GM12874 (cell line): Measurements from ENCODE around the gene ZMYND10.

ENCODE experiments used
- CTCF ChIP-seq: IDR thresholded peaks from 2 replicates; pipeline ENCODE4 v1.5.1; 2011; ENCODE audit warnings: low read depth, mild to moderate bottlenecking, control low read depth, low read length, moderate library complexity; ENCODE audit not compliant: insufficient read depth

The ZMYND10 gene

DNA sequence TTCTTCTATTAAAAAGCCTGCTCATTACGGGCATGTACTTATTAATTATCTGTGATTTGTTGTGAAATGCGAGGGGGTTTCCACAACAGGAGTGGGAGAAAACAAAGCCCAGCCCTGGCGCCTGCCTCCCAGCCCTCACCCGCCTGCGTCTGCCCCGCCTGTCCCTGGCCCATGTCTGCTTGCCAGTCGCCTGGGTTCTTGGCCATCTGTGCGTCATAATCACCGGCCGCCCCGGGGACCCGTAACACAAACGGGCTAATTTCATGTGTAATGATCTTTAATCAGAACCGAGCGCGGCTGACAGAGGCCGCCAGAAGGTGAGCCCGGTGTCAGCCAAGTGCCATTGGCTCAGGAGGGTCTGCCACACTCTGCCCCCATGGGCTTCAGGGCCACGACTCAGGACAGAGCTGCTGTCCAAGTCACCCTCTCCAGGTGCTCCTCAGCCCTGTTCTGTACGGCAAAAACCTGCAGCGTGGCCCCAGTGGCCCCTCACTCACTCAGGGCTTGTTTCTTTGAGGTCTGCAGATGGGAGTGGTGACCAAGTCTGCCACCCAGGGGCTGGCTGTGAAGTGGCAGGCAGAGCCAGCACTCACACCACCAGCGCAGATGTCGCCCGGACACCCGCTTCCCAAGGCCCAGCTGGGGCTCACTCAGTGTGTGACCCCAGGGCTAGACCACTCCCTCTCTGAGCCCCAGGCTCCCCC, 42.6 kb upstream of the ZMYND10 start:
- TF ChIP-seq CTCF: peak; percentile 47

GRCh38 chr3:50385754-50386153, 40.2 kb upstream of the ZMYND10 start:
- no peak for TF ChIP-seq CTCF

DNA sequence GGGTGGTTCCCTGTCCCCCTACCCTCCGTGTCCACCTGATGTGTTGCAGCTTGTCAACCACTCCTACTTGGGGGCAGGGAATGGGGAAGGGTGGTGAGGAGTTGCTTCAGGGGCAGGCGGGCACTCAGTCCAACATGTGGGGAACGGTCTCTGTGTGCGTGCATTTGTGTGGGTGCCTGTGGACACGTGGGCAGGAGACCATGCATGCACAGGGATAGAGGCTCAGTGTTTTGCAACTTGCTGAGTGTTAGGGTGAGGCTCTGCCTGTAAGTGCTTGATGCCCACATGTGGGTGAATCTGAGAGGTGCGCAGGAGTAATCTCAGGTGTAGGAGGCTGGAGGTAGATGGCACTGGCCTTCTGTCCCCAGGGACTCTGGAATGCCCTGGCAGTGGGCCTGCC, 38.2 kb upstream of the ZMYND10 start:
- TF ChIP-seq CTCF: no peak

- TF ChIP-seq CTCF: no peak
Measured at GRCh38 chr3:50382722-50383121, 37.2 kb upstream of the ZMYND10 start.

DNA sequence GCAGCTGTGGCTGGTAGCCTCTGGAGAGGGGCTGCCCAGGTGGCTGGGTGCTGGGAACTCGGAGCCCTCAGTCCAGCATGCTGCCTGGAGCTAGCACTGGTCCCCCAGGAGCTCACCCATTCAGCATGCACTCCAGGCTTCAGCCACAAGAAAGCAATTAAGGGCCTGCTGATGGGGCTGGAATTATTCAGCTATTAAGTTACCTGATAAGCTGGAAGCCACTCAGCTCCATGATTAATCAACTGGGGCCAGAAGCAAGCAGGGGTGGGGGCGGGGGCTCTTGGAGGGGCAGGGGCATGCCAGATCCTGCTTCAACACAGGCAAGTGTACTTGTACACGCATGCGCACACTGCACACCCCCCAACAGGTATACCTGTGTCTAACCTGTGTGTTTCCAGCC, 35.9 kb upstream of the ZMYND10 start:
- no peak for TF ChIP-seq CTCF

- TF ChIP-seq CTCF: no peak
Measured at GRCh38 chr3:50380405-50381085, 35.0 kb upstream of the ZMYND10 start.

DNA sequence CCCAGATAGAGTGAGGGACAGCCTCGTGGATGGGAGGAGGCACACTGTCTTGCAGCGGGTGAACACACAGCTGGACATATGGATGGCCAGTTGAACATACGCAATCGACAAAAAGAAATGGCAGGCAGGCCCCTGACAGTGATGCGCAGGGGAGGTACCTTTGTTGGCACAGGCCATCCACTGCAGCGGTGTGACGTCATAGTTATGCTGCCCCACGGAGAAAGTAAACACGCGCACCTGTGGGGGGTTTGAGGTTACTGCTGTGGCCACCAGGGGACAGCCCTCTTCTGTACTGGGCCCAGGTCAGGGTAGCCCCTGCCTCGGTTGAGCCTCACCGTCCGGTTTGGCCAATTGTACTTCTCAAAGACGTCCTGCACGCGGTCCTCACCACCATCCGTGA, 33.2 kb upstream of the ZMYND10 start:
- TF ChIP-seq CTCF: no peak
